Measurements from ENCODE around the gene FGD5.

FGD5 gene

DNA sequence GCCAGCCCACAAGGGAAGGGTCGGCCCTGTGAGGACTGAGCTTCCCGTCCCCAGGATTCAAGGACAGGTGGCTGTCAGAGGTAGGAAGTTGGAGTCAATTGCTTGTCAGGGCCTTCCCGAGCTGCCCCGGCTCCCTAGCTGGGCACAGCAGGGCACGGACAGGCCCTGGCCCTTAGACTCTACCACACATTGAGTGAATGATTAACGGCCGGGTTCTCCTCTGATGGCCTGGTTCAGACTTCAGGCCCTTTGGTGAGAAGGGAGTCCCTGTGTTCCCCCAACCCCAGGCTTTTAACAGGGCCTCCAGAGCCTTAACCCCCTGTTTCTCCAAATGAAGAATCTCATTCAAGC lies 16.4 kb upstream of the FGD5 start:
- H3K27ac ChIP-seq = no peak overlapping the region
- TF ChIP-seq CTCF (IDR thresholded peaks at IDR 0.05) (no peak), ZFX (IDR thresholded peaks at IDR 0.05; ENCODE audit: borderline replicate concordance) (no peak)

DNA sequence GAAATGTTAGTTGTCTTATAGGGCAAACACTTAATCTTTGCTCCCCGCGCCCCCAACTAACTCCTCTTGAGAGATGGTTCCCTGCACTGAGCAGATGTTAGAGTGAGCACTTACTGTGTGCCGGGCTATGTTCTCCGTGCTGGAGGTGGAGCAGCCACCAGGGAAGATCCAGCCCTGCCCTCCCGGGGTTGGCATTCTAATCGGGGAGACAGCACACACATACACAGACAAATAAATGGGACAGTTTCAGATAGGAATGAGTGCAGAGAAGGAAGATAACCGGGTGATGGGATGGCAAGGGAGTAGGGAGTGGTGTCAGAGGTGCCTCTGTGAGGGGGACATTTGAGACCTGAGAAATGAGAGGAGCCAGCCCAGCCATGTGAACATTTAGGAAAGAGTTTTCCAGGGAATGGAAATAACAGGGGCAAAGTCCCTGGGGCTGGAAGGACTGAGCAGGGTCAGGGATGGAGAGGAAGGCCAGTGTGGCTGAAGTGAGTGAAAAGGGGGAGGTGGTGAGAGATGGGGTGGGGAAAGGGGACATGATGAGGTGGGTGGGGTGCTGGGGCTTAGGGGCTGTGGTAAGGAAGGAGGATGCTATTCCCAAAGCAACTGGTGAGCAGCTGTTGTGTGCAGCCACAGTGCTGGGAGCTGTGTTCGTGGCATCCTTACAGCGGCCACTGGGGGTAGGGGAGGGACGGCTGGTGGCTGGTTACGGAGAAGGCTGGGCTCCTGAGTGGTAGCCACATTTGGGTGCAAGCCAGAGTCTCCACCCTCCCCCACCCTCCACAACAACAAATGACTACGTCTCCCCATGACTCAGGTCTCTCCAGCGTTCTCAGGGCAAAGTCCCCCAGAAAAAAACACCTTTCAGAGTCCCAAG lies 15.4 kb upstream of the FGD5 start:
- H3K27ac ChIP-seq = no peak overlapping the region
- TF ChIP-seq ZFX (IDR thresholded peaks at IDR 0.05; ENCODE audit: borderline replicate concordance) (no peak), CTCF (IDR thresholded peaks at IDR 0.05) (no peak)

DNA sequence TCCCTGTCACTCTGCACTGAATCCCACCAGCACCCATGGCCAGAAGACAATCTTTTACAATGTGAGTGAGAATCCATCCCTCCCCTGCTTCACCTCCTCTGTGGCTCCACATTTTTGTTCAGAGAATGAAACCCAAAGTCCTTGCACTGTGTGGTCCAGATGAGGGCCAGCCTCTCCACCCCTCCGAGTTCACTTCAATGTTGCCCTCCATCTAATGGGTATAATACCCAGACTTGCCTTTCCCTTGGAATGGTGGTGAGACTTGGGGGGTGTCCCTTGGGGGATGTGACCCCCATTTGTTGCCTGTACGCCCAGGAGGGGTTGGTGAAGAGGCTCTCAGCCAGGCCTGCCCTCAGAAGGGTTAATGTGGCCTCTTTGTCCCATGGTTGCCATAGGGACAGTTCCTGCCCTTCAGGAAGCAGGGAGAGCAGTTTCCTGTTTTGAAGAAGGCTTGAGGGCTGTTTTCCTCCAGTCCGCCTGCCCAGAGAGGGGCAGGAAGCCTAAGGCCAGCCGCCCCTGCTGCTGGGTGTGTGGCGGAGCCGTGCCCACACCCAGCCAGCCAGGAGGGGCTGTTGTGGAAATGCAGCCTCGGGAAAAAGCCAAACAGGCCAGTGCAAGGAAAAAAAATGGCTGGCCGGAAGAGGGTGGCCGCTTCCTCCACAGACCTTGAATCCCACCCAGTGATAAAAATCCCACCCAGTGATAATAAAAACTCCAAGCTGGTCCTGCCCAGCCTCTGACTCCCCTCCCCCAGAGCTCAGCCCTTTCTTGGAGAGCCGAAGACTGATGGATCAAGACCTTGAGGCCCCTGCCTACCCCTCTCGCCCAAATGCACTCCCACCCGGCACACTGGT lies 14.6 kb upstream of the FGD5 start:
- no peak overlapping the region for H3K27ac ChIP-seq
- TF ChIP-seq ZFX (IDR thresholded peaks at IDR 0.05; ENCODE audit: borderline replicate concordance) (no peak), CTCF (IDR thresholded peaks at IDR 0.05) (no peak)

DNA sequence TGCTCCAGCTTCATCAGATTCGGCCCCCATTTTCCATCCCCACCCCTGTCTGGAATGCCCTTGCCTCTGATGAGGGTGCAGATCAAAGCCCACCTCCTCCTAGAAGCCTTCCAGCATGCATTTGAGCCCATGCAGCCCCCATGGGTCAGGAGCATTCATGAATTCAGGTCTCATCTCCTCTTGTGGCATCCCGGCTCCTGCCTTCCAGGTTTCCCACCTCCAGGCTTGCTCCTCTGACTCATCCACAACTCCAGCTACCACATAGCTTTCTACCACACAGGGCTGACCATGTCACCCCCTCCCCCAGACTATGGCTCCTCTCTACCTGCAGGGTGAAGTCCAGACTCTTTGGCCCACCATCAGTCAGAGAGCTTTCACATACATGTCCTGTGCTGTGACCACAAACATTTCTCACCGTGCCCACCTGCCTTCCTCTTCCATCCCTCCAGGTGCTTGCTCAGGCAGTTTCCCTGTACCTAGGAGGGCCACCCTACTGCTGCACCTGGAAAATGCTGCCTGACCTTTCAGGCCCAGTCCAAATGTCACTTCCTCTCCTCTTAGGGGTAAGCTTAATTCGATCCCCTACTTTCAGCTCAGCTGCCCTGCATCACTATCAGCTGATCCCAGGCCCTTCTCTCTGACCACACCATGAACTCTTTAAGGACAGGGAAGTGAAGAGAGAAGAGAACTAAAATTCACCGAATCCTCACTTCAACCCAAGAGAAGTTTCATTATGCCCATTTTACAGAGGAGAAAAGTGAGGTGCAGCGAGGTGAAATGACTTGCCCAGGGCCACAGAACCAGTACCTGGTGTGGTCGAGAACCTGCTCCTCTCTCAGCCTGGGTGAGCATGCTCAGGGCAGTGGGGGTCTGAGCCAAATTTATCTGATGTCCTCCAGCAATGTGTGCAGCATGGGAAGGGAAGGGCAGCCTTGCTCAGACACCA lies 13.7 kb upstream of the FGD5 start:
- no peak overlapping the region for H3K27ac ChIP-seq
- no peak for TF ChIP-seq CTCF (IDR thresholded peaks at IDR 0.05)
- TF ChIP-seq ZFX (IDR thresholded peaks at IDR 0.05; ENCODE audit: borderline replicate concordance) = no peak

GRCh38 chr3:14805961-14806537 lies 12.7 kb upstream of the FGD5 start:
- H3K27ac ChIP-seq = no peak overlapping the region
- TF ChIP-seq ZFX (IDR thresholded peaks at IDR 0.05; ENCODE audit: borderline replicate concordance) (no peak), CTCF (IDR thresholded peaks at IDR 0.05) (no peak)

- TF ChIP-seq ZFX (IDR thresholded peaks at IDR 0.05; ENCODE audit: borderline replicate concordance) (no peak), CTCF (IDR thresholded peaks at IDR 0.05) (no peak)
- no peak overlapping the region for H3K27ac ChIP-seq
Measured at GRCh38 chr3:14806641-14807263, 12.0 kb upstream of the FGD5 start.
